ENCODE results near the gene PKMYT1. TPM values are rescaled to one million over a fixed set of nuclear protein-coding genes. Genes with fewer than 3 reads are reported as not detected.

PKMYT1 gene
- 104 TPM for polyA plus RNA-seq (2013, experiment 1 of 2)
- polyA plus RNA-seq (2013, experiment 2 of 2): 100 TPM

- Histone ChIP-seq H4K5ac (ENCODE audit: low read length) (no peak within 1 kb of the TSS), H3K27me3 (ENCODE audit: insufficient read depth, low read length, poor library complexity) (no peaks in the 10 kb centered on the region), H3K23ac (ENCODE audit: low read length) (peak within 1 kb of the TSS; percentile 97), H3K27ac (ENCODE audit: low read depth, low read length) (peak within 1 kb of the TSS; percentile 82), H3K36me3 (ENCODE audit: control insufficient read depth, insufficient read depth, low read length) (peaks cover 6% of the 10 kb centered on the region), H2BK120ac (ENCODE audit: low read depth, low read length) (peak within 1 kb of the TSS; percentile 37), H3K18ac (ENCODE audit: low read length) (peak within 1 kb of the TSS; percentile 97), H3K4me3 (ENCODE audit: low read length) (peak within 1 kb of the TSS; percentile 86), H3K4me2 (ENCODE audit: low read length) (peak within 1 kb of the TSS; percentile 97), H4K8ac (ENCODE audit: low read depth, low read length) (peak within 1 kb of the TSS; percentile 97), H2AK5ac (ENCODE audit: low read length) (peak within 1 kb of the TSS; percentile 36), H3K4me1 (ENCODE audit: control insufficient read depth, low read depth, low read length) (peaks cover 2% of the 10 kb centered on the region), H3K56ac (ENCODE audit: low read length) (peak within 1 kb of the TSS; percentile 99), H2BK15ac (replicated peaks; ENCODE audit: low read depth) (no peak within 1 kb of the TSS), H3K9ac (ENCODE audit: low read length) (peak within 1 kb of the TSS; percentile 97), H3K79me2 (ENCODE audit: control insufficient read depth, insufficient read depth, low read length) (peaks cover 11% of the 10 kb centered on the region), H3K4ac (ENCODE audit: low read depth, low read length) (peak within 1 kb of the TSS; percentile 97), H2BK5ac (ENCODE audit: low read length) (peak within 1 kb of the TSS; percentile 99), H3K79me1 (ENCODE audit: low read length) (peaks cover 11% of the 10 kb centered on the region)
- peak; percentile 87 for DNase-seq
- no CpG with 5 or more reads among the region's 91 CpGs for WGBS (ENCODE audit: extremely low coverage, insufficient coverage, low lambda C conversion rate)
These were observed at the start of gene PKMYT1 for GRCh38 chr16:2980227-2981176. Gene PKMYT1, minus strand, starts transcription at chr16:2980446. Its CDS starts 789 bp downstream, at chr16:2979657.

DNA sequence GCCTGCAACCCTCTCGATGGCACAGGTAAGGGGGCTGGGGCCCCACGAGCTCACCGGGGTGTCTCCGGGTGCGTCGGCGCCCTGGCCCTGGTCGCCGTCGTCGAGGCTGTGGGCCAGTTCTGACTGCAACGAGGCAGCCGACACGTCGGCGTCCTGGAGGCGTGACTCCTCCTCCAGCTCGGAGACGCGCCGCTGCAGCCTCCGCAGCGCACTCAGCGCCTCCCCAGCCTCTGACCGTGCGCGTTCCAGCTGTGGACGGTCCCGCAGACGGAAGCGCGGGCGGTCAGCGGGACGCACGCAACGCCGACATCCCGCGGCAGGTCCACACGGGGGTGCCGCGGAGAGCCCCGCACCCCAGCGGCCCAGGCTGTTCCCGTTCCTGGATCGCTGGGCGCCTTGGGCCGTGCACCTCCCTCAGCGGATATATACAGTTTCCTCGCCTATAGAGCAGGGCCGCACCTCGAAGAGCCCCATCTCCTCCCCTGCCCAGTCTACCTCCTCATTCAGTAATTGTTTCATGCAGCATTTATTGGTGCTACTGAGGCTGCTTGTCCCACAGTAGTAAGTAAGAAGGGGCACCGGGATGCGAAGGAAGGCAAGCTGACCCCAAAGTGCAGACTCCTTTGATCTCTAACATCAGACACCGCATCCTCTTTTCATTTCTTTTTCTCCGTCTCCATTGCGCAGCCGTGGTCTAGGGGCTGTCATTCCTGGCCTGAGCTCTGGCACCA is 49.4 kb upstream of the PKMYT1 start:
- H2BK120ac ChIP-seq (ENCODE audit: low read depth, low read length): no peak overlapping the region
- no peak overlapping the region for H2BK15ac ChIP-seq (replicated peaks; ENCODE audit: low read depth)
- no peaks in the 10 kb centered on the region for H3K79me1 ChIP-seq (ENCODE audit: low read length)
- H3K4me3 ChIP-seq (ENCODE audit: low read length): no peak overlapping the region
- H3K23ac ChIP-seq (ENCODE audit: low read length): no peak overlapping the region
- no peak overlapping the region for H4K8ac ChIP-seq (ENCODE audit: low read depth, low read length)
- no peak overlapping the region for H2BK5ac ChIP-seq (ENCODE audit: low read length)
- H3K4me2 ChIP-seq (ENCODE audit: low read length): no peak overlapping the region
- no peak overlapping the region for H3K4ac ChIP-seq (ENCODE audit: low read depth, low read length)
- H3K9ac ChIP-seq (ENCODE audit: low read length): no peak overlapping the region
- no peaks in the 10 kb centered on the region for H3K4me1 ChIP-seq (ENCODE audit: control insufficient read depth, low read depth, low read length)
- H4K5ac ChIP-seq (ENCODE audit: low read length): no peak overlapping the region
- H3K79me2 ChIP-seq (ENCODE audit: control insufficient read depth, insufficient read depth, low read length): no peaks in the 10 kb centered on the region
- H3K27me3 ChIP-seq (ENCODE audit: insufficient read depth, low read length, poor library complexity): no peaks in the 10 kb centered on the region
- no peak overlapping the region for H2AK5ac ChIP-seq (ENCODE audit: low read length)
- no peak overlapping the region for H3K18ac ChIP-seq (ENCODE audit: low read length)
- H3K36me3 ChIP-seq (ENCODE audit: control insufficient read depth, insufficient read depth, low read length): peaks cover 8% of the 10 kb centered on the region
- WGBS (ENCODE audit: extremely low coverage, insufficient coverage, low lambda C conversion rate): no CpG with 5 or more reads among the region's 59 CpGs
- H3K27ac ChIP-seq (ENCODE audit: low read depth, low read length): no peak overlapping the region
- no peak overlapping the region for H3K56ac ChIP-seq (ENCODE audit: low read length)
- no peak for DNase-seq

- H2BK15ac ChIP-seq (replicated peaks; ENCODE audit: low read depth): no peak overlapping the region
- no peak overlapping the region for H3K4ac ChIP-seq (ENCODE audit: low read depth, low read length)
- DNase-seq: no peak
- H3K56ac ChIP-seq (ENCODE audit: low read length): no peak overlapping the region
- no peak overlapping the region for H3K4me2 ChIP-seq (ENCODE audit: low read length)
- H2AK5ac ChIP-seq (ENCODE audit: low read length): no peak overlapping the region
- no peak overlapping the region for H3K4me3 ChIP-seq (ENCODE audit: low read length)
- H3K18ac ChIP-seq (ENCODE audit: low read length): no peak overlapping the region
- H2BK5ac ChIP-seq (ENCODE audit: low read length): no peak overlapping the region
- no peaks in the 10 kb centered on the region for H3K79me1 ChIP-seq (ENCODE audit: low read length)
- peaks cover 8% of the 10 kb centered on the region for H3K36me3 ChIP-seq (ENCODE audit: control insufficient read depth, insufficient read depth, low read length)
- H4K5ac ChIP-seq (ENCODE audit: low read length): no peak overlapping the region
- no peak overlapping the region for H3K27ac ChIP-seq (ENCODE audit: low read depth, low read length)
- no peak overlapping the region for H2BK120ac ChIP-seq (ENCODE audit: low read depth, low read length)
- WGBS (ENCODE audit: extremely low coverage, insufficient coverage, low lambda C conversion rate): no CpG with 5 or more reads among the region's 15 CpGs
- no peaks in the 10 kb centered on the region for H3K27me3 ChIP-seq (ENCODE audit: insufficient read depth, low read length, poor library complexity)
- H3K9ac ChIP-seq (ENCODE audit: low read length): peak overlapping the region; percentile 15
- H4K8ac ChIP-seq (ENCODE audit: low read depth, low read length): no peak overlapping the region
- H3K79me2 ChIP-seq (ENCODE audit: control insufficient read depth, insufficient read depth, low read length): no peaks in the 10 kb centered on the region
- no peaks in the 10 kb centered on the region for H3K4me1 ChIP-seq (ENCODE audit: control insufficient read depth, low read depth, low read length)
- H3K23ac ChIP-seq (ENCODE audit: low read length): no peak overlapping the region
These were observed 48.6 kb upstream of the PKMYT1 start for GRCh38 chr16:3028716-3029319.

- no peak overlapping the region for H3K4me3 ChIP-seq (ENCODE audit: low read length)
These were observed 47.9 kb upstream of the PKMYT1 start for GRCh38 chr16:3027983-3028715.

GRCh38 chr16:3027489-3027795 is 47.2 kb upstream of the PKMYT1 start:
- H3K4me3 ChIP-seq (ENCODE audit: low read length): no peak overlapping the region
- H3K27me3 ChIP-seq (ENCODE audit: insufficient read depth, low read length, poor library complexity): no peaks in the 10 kb centered on the region
- no peak overlapping the region for H2BK5ac ChIP-seq (ENCODE audit: low read length)
- H3K27ac ChIP-seq (ENCODE audit: low read depth, low read length): no peak overlapping the region
- H3K9ac ChIP-seq (ENCODE audit: low read length): no peak overlapping the region
- no CpG with 5 or more reads among the region's 8 CpGs for WGBS (ENCODE audit: extremely low coverage, insufficient coverage, low lambda C conversion rate)
- no peak overlapping the region for H2AK5ac ChIP-seq (ENCODE audit: low read length)
- peaks cover 5% of the 10 kb centered on the region for H3K79me1 ChIP-seq (ENCODE audit: low read length)
- no peaks in the 10 kb centered on the region for H3K79me2 ChIP-seq (ENCODE audit: control insufficient read depth, insufficient read depth, low read length)
- DNase-seq: no peak
- H3K18ac ChIP-seq (ENCODE audit: low read length): no peak overlapping the region
- no peak overlapping the region for H3K4ac ChIP-seq (ENCODE audit: low read depth, low read length)
- H4K8ac ChIP-seq (ENCODE audit: low read depth, low read length): no peak overlapping the region
- no peak overlapping the region for H3K4me2 ChIP-seq (ENCODE audit: low read length)
- no peak overlapping the region for H3K56ac ChIP-seq (ENCODE audit: low read length)
- no peak overlapping the region for H2BK15ac ChIP-seq (replicated peaks; ENCODE audit: low read depth)
- no peak overlapping the region for H3K23ac ChIP-seq (ENCODE audit: low read length)
- H4K5ac ChIP-seq (ENCODE audit: low read length): no peak overlapping the region
- H3K36me3 ChIP-seq (ENCODE audit: control insufficient read depth, insufficient read depth, low read length): peaks cover 8% of the 10 kb centered on the region
- H2BK120ac ChIP-seq (ENCODE audit: low read depth, low read length): no peak overlapping the region
- H3K4me1 ChIP-seq (ENCODE audit: control insufficient read depth, low read depth, low read length): peaks cover 8% of the 10 kb centered on the region

More at GRCh38 chr16:3027983-3028715, 47.9 kb upstream of the PKMYT1 start:
- H3K18ac ChIP-seq (ENCODE audit: low read length): no peak overlapping the region
- no peak overlapping the region for H2AK5ac ChIP-seq (ENCODE audit: low read length)
- no peaks in the 10 kb centered on the region for H3K79me2 ChIP-seq (ENCODE audit: control insufficient read depth, insufficient read depth, low read length)
- DNase-seq: peak; percentile 93
- no peak overlapping the region for H2BK5ac ChIP-seq (ENCODE audit: low read length)
- H2BK120ac ChIP-seq (ENCODE audit: low read depth, low read length): no peak overlapping the region
- H2BK15ac ChIP-seq (replicated peaks; ENCODE audit: low read depth): no peak overlapping the region
- H4K5ac ChIP-seq (ENCODE audit: low read length): no peak overlapping the region
- no peak overlapping the region for H3K4ac ChIP-seq (ENCODE audit: low read depth, low read length)
- H3K36me3 ChIP-seq (ENCODE audit: control insufficient read depth, insufficient read depth, low read length): peaks cover 8% of the 10 kb centered on the region
- H3K27ac ChIP-seq (ENCODE audit: low read depth, low read length): no peak overlapping the region
- peaks cover under 1% of the 10 kb centered on the region for H3K79me1 ChIP-seq (ENCODE audit: low read length)
- no peak overlapping the region for H3K23ac ChIP-seq (ENCODE audit: low read length)
- peak overlapping the region; percentile 64 for H3K56ac ChIP-seq (ENCODE audit: low read length)
- no peaks in the 10 kb centered on the region for H3K27me3 ChIP-seq (ENCODE audit: insufficient read depth, low read length, poor library complexity)
- peaks cover 1% of the 10 kb centered on the region for H3K4me1 ChIP-seq (ENCODE audit: control insufficient read depth, low read depth, low read length)
- no peak overlapping the region for H4K8ac ChIP-seq (ENCODE audit: low read depth, low read length)
- peak overlapping the region; percentile 47 for H3K9ac ChIP-seq (ENCODE audit: low read length)
- WGBS (ENCODE audit: extremely low coverage, insufficient coverage, low lambda C conversion rate): no CpG with 5 or more reads among the region's 58 CpGs
- H3K4me2 ChIP-seq (ENCODE audit: low read length): peak overlapping the region; percentile 31

All from mesendoderm (in vitro differentiated cells).